Measurements from ENCODE around the gene NCBP3.

Gene NCBP3

GRCh38 chr17:3754458-3755334 lies 91.3 kb downstream of the NCBP3 start:
- Histone ChIP-seq H3K36me3 (ENCODE audit: insufficient read depth, low read length) (no peaks in the 10 kb centered on the region), H3K4me2 (ENCODE audit: insufficient read depth, low read length) (no peak overlapping the region), H4K20me1 (ENCODE audit: insufficient read depth, low read length) (no peaks in the 10 kb centered on the region), H3K9ac (ENCODE audit: low read depth, low read length) (no peak overlapping the region), H2AFZ (ENCODE audit: low read depth, low read length) (no peak overlapping the region), H3K79me2 (ENCODE audit: insufficient read depth, low read length) (no peaks in the 10 kb centered on the region), H3K9me3 (ENCODE audit: insufficient read depth, low read length, severe bottlenecking) (no peaks in the 10 kb centered on the region), H3K27ac (ENCODE audit: low read length) (no peak overlapping the region), H3K27me3 (ENCODE audit: insufficient read depth, low read length, poor library complexity) (no peaks in the 10 kb centered on the region), H3K4me3 (ENCODE audit: low read depth in 1 of 2, low read length in 2 of 2) (no peak overlapping the region), H3K4me1 (ENCODE audit: insufficient read depth, low read length) (peaks cover 38% of the 10 kb centered on the region)
- ATAC-seq (ENCODE audit: insufficient read depth, low read depth) (no peak), DNase-seq (no peak)
- TF ChIP-seq EZH2 (IDR thresholded peaks at IDR 0.05; ENCODE audit: borderline replicate concordance, low read depth, low read length, severe bottlenecking) (no peak), CTCF (IDR thresholded peaks at IDR 0.05; ENCODE audit: borderline replicate concordance, extremely low read depth, low read length, poor library complexity, severe bottlenecking) (no peak)

DNA sequence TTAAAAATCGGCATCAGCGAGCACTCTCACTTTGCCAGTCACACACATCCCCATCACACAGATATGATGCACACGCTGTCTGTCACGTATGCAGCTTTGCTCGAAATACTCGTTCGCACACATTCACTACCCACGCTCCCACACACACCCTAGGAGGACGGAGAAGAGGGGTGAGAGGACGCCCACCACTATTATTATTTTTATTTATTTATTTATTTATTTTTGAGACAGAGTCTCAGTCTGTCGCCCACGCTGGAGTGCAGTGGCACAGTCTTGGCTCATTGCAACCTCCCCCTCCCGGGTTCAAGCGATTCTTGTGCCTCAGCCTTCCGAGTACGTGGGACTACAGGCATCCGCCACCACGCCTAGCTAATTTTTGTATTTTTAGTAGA lies 92.0 kb downstream of the NCBP3 start:
- Histone ChIP-seq H3K4me3 (ENCODE audit: low read depth in 1 of 2, low read length in 2 of 2) (no peak overlapping the region), H4K20me1 (ENCODE audit: insufficient read depth, low read length) (no peaks in the 10 kb centered on the region), H3K27ac (ENCODE audit: low read length) (peak overlapping the region; percentile 61), H2AFZ (ENCODE audit: low read depth, low read length) (no peak overlapping the region), H3K4me2 (ENCODE audit: insufficient read depth, low read length) (no peak overlapping the region), H3K36me3 (ENCODE audit: insufficient read depth, low read length) (no peaks in the 10 kb centered on the region), H3K27me3 (ENCODE audit: insufficient read depth, low read length, poor library complexity) (no peaks in the 10 kb centered on the region), H3K9ac (ENCODE audit: low read depth, low read length) (no peak overlapping the region), H3K4me1 (ENCODE audit: insufficient read depth, low read length) (peaks cover 43% of the 10 kb centered on the region), H3K79me2 (ENCODE audit: insufficient read depth, low read length) (no peaks in the 10 kb centered on the region), H3K9me3 (ENCODE audit: insufficient read depth, low read length, severe bottlenecking) (no peaks in the 10 kb centered on the region)
- TF ChIP-seq CTCF (IDR thresholded peaks at IDR 0.05; ENCODE audit: borderline replicate concordance, extremely low read depth, low read length, poor library complexity, severe bottlenecking): no peak
- no peak for TF ChIP-seq EZH2 (IDR thresholded peaks at IDR 0.05; ENCODE audit: borderline replicate concordance, low read depth, low read length, severe bottlenecking)
- DNase-seq: no peak
- ATAC-seq (ENCODE audit: insufficient read depth, low read depth): no peak

DNA sequence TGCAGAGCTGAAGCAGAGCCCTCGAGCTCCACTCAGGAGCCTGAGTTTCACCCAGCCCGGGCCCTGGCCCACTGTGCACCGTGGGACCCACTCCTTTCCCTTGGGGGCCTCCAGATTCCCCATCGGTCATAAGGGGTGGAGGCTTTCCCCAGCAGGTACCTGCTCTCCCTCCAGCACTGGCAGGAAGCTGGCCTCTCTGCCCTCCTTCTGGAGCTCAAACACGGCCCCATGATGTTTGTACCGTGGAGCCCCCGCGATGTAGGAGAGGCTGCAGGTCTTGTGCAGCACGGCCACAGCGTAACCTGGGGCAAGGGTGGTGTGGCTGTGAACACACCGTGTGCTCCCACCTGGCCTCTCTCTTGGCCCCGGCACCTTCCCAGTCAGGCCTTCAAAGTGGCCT lies 92.4 kb downstream of the NCBP3 start:
- Histone ChIP-seq H3K4me1 (ENCODE audit: insufficient read depth, low read length) (peaks cover 48% of the 10 kb centered on the region), H3K36me3 (ENCODE audit: insufficient read depth, low read length) (no peaks in the 10 kb centered on the region), H3K27me3 (ENCODE audit: insufficient read depth, low read length, poor library complexity) (no peaks in the 10 kb centered on the region), H3K4me2 (ENCODE audit: insufficient read depth, low read length) (no peak overlapping the region), H3K79me2 (ENCODE audit: insufficient read depth, low read length) (no peaks in the 10 kb centered on the region), H2AFZ (ENCODE audit: low read depth, low read length) (no peak overlapping the region), H3K4me3 (ENCODE audit: low read depth in 1 of 2, low read length in 2 of 2) (no peak overlapping the region), H3K9ac (ENCODE audit: low read depth, low read length) (0 out of 2 replicates have a peak overlapping the region, but pooled peaks have one; percentile 3), H3K9me3 (ENCODE audit: insufficient read depth, low read length, severe bottlenecking) (no peaks in the 10 kb centered on the region), H3K27ac (ENCODE audit: low read length) (peak overlapping the region; percentile 61), H4K20me1 (ENCODE audit: insufficient read depth, low read length) (no peaks in the 10 kb centered on the region)
- ATAC-seq (ENCODE audit: insufficient read depth, low read depth) (no peak), DNase-seq (no peak)
- TF ChIP-seq EZH2 (IDR thresholded peaks at IDR 0.05; ENCODE audit: borderline replicate concordance, low read depth, low read length, severe bottlenecking): no peak
- no peak for TF ChIP-seq CTCF (IDR thresholded peaks at IDR 0.05; ENCODE audit: borderline replicate concordance, extremely low read depth, low read length, poor library complexity, severe bottlenecking)

Data from DND-41 (cell line).